Measurements from ENCODE around the gene ZG16B.

ZG16B gene

DNA sequence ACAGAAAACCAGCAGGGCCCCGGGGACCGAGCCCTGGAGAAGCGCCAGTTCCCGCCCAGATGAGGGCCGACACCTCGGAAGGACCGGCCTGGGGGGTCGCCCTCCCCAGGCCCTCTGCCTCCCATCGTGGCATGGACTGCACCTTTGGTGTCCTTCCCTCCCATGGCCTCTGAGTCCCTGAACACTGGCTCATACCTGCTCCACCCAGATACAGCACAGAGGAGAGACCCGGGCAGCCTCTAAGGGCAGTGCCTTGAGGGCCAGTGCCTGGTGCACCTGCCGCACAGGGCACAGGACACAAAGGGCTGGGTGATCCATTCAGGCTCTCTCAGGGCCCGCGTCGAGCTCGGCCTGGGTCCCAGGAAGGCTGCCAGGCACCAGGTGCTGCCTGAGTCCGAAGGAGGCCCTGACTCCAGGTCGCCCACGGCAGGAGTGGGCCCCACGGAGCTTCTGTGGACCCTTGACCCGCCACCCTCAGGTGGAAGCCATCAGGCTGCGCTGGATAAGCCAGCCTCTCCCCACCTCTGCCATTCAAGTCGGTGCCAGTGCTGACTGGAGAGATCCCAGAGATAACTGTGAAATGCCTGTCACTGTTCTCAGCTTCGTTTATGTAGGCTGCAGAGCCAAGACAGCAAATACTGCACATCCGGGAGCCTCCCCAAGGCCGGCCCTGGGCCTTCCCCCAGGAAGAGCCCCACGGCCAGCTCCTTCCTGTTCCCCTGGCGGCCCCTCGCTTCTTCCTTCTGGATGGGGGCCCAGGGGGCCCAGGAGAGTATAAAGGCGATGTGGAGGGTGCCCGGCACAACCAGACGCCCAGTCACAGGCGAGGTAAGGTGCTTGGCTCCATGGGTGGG, at the start of gene ZG16B:
ZG16B (plus strand) TSS at position 803 of the 854 bp plus-strand sequence. CDS start 139 bp downstream, outside the sequence.
- DNase-seq (ENCODE audit: low read depth in 2 of 2), result no peak

DNA sequence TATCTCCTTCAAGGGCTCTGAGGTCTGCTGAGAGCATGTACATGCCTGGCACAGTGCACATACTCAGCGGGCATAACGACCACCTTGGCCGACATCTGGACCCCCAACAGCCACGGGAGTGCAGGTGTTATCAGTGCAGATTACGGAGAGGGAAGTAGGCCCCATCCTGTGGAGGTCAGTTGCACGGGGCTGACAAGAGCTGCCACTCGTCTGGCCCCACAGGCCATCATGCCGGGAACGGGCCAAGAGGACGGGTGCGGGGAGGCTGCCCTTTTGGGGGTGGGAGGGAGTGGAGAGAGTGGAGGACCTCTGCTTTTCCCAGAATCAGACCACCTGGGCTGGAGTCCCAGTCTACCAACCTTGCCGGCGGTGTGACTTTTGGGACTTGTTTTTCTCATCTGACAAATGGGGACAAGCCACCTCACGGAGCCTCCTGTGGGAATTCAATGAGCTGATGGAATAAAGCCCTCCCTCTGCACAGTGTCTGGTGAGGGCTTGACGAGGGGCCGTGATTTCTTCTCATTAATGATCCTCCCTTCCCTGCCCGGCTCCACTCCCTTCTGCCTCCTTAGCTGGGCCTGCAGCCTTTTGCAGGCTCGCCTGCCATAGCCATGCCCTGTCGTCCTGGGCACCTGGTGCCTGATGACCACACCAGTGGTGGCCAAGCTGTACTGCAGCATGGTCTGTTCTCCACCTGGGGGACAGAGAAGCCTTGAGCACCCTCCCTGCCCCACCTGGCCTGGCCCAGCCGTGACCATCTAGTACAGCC, 47.3 kb upstream of the ZG16B start:
- DNase-seq (ENCODE audit: low read depth in 2 of 2), result no peak

GRCh38 chr16:2783581-2784357, 46.3 kb upstream of the ZG16B start:
- DNase-seq (ENCODE audit: low read depth in 2 of 2), result no peak

GRCh38 chr16:2784358-2785100, 45.6 kb upstream of the ZG16B start:
- no peak for DNase-seq (ENCODE audit: low read depth in 2 of 2)

- peak in 1 of 2 donors; percentile 28 for DNase-seq (ENCODE audit: low read depth in 2 of 2)
Measured at GRCh38 chr16:2785101-2785991, 44.8 kb upstream of the ZG16B start.

GRCh38 chr16:2786061-2786825, 43.9 kb upstream of the ZG16B start:
- DNase-seq (ENCODE audit: low read depth in 2 of 2), result no peak

- DNase-seq (ENCODE audit: low read depth in 2 of 2), result no peak
Measured at GRCh38 chr16:2786826-2787151, 43.3 kb upstream of the ZG16B start.

GRCh38 chr16:2787406-2787805, 42.7 kb upstream of the ZG16B start, which contains the start of gene PRSS33:
Gene PRSS33 (minus strand): TSS chr16:2787560. CDS start chr16:2786547, 1,013 bp downstream.
- no peak for DNase-seq (ENCODE audit: low read depth in 2 of 2)

DNA sequence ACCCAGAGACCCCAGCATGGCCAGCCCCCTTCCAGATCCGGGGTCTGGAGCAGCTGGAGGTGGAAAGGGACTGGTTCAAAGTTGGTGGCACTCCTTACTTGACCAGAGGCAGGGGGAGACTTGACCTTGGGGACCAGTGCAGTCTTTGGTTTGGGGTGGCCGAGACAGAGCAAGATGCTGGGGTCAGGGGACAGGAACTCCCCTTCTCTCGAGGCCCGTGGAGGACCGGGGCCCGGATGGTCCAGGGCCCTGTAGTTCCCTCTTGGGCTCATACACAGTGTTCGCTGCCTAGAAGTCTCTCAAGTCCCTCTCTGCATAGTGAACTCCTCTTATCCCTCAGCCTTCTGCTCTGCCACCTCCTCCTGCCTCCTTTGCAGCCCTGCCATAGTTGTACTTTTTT, 42.1 kb upstream of the ZG16B start:
- no peak for DNase-seq (ENCODE audit: low read depth in 2 of 2)

DNA sequence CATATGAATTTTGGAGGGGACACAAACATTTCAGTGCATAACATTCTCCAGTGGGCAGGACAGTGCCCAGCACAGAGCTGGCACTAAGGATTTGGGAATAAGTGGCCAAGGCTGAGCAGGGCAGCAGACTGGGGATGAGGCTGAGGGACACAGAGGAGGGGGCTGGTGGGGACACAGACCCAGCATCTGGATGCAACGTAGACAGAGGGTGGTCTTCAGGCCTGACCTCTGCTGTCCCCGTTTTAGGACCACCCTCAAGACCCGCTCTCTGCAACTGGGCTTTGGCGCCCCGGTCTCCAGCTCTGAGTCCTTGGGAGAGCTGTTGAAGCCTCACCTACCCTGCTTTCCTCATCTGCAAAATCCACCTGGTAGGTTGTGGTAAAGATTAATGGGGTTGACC, 39.5 kb upstream of the ZG16B start:
- DNase-seq (ENCODE audit: low read depth in 2 of 2), result no peak

DNA sequence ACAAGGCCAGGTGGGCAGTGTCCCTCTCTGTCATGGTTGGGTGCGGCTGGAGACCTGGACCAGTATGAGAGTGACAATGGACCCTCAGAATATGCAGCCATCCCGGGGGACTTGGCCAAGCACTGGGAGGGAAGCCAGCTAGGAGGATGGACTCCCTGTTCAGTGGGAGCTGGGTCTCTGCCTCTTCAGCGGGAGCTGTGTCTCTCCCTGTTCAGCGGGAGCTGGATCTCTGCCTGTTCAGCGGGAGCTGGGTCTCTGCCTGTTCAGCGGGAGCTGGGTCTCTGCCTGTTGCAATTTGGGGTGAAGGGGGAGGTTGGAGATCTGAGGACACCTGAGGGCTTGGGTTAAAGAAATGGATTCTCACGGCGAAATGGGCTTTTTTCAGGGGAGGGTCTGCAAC, 38.9 kb upstream of the ZG16B start:
- no peak for DNase-seq (ENCODE audit: low read depth in 2 of 2)

DNA sequence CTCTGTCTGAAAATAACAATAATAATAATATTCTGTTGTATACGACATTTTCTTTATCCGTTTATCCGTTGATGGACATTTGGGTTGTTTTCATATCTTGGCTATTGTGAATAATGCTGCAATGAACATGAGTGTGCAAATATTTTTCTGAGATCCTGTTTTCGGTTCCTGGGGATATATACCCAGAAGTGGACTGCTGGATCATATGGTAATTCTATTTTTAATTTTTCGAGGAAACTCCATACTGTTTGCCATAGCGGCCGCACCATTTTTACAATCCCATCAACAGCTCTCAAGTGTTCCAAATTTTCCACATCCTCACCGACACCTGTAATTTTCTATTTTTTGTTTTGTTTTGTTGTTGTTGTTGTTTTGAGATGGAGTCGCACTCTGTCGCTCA, 37.2 kb upstream of the ZG16B start:
- no peak for DNase-seq (ENCODE audit: low read depth in 2 of 2)

DNA sequence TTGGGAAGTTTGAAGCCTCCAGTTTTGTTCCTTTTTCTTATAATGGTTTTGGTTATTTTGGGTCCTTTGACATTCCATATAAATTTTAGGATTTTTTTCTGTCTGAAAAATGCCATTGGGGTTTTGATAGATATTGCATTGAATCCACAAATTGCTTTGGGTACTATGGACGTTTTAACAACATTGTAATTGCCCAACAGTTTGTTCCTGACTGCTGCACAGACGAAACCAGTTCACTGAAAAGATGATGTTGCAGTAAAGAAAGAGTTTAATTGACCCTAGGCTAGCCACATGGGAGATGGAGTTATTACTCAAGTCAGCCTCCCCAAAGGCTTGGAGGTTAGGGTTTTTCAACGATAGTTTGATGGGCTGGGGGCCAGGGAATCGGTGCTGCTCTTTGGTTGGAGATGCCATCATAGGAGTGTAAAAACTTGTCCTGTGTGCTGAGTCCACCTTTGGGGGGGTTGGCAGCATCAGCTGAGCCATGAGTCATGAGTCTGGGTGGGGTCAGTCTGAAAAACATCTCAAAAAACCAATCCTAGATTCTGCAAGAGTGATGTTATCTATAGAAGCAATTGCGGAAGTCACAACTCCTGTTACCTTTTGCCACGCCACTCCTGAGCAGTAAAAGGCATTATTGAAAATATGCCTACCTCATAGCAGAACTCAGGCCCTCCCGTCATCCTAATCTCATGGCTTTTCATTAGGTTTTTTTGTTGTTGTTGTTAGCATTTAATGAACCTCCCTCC, 34.5 kb upstream of the ZG16B start:
- DNase-seq (ENCODE audit: low read depth in 2 of 2), result no peak

DNA sequence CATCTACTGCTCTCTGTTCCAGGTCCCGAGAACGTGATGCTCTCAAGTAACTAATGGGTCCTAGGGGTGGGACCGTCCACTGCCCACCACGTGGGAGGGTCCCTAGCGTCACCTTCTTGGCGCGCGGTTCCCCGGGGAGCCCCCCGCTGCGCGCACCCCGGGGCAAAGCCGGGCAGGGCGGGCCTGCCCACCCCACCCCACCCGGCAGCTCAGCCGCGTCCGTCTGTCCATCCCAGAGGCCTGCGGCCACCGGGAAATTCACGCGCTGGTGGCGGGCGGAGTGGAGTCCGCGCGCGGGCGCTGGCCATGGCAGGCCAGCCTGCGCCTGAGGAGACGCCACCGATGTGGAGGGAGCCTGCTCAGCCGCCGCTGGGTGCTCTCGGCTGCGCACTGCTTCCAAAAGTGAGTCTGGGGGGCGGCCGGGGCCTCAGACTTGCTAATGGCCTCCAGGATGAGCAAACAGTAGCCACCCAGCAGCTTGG, 31.3 kb upstream of the ZG16B start:
- DNase-seq (ENCODE audit: low read depth in 2 of 2), result no peak

DNA sequence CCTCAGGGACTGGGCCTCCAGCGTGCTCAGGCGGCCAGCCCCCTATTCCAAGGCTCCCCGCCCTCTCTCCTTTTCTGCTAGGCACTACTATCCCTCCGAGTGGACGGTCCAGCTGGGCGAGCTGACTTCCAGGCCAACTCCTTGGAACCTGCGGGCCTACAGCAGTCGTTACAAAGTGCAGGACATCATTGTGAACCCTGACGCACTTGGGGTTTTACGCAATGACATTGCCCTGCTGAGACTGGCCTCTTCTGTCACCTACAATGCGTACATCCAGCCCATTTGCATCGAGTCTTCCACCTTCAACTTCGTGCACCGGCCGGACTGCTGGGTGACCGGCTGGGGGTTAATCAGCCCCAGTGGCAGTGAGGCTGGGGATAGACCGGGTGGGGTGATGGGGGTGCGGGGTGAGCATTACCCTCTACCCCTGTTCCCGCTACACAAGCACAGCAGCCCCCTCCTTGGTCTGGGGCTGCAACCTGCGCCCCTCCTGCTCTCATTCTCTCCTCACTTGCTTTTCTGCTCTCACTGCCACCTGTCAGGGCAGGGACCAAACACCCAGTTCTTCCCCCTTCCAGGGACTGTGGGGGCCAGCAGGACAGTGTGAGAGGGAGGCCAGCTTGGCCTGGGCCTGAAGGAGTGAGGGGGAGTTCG, 30.8 kb upstream of the ZG16B start:
- no peak for DNase-seq (ENCODE audit: low read depth in 2 of 2)

DNA sequence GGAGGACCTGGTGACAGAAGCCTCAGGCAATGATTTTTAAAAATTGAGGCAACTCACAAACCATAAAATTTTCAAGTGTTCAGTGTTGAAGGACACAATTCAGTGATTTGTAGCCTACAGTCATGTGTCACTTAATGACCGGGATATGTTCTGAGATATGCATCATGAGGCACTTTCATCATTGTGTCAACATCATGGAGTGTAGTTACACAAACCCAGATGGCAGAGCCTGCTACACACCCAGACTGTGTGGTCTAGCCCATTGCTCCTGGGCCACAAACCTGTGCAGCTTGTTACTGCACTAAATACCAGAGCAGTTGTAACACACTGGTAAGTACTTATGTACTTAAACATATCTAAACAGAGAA, 30.3 kb upstream of the ZG16B start:
- no peak for DNase-seq (ENCODE audit: low read depth in 2 of 2)

DNA sequence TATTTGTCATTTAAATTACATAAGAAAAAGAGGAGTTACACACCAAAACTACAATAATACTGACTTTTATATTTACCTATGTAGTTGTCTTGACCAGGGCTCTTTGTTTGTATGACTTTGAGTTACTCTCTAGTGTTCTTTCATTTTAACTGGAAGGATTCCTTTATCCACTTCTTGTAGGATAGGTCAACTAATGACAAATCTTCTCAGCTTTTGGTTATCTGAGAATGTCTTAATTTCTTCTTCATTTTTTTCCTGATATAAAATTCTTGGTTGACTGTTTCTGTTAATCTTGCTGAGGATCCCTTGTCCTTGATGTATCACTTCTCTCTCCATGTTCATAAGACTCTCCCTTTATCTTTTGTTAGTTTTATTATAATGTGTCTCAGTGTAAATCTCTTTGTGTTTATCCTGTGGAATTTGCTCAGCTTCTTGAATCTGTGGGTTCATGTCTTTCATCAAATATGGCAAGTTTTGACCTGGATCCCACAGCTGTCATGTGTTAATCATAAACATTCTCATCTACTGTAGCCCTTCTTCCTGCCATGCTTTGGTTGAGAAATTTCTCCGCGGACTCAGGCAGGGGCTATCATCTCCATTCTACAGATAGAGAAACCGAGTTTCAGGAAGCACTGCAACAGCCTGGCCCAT, 26.4 kb upstream of the ZG16B start:
- no peak for DNase-seq (ENCODE audit: low read depth in 2 of 2)

- DNase-seq (ENCODE audit: low read depth in 2 of 2), result no peak
Measured at GRCh38 chr16:2804728-2805127, 25.4 kb upstream of the ZG16B start.
